AG09319 (cell line): ENCODE data around the gene KRIT1.

Source experiments
- DNase-seq: peaks from one replicate; pipeline ENCODE4 v3.0.0-alpha.2; 2010; ENCODE audit warnings: low read depth; ENCODE audit errors: extremely low read depth
- CTCF ChIP-seq: IDR thresholded peaks from 2 replicates; pipeline ENCODE4 v1.5.1; 2011; ENCODE audit warnings: low read depth, mild to moderate bottlenecking, inconsistent platforms, low read length, moderate library complexity

KRIT1 gene

GRCh38 chr7:92246360-92247101 is 817 bp upstream of the KRIT1 start:
- no peak for DNase-seq
- no peak for TF ChIP-seq CTCF

GRCh38 chr7:92244808-92245486 is 767 bp downstream of the KRIT1 start:
- no peak for DNase-seq
- no peak; the same call in 1 of the 2 replicates for TF ChIP-seq CTCF

GRCh38 chr7:92242972-92243371 is 2.7 kb downstream of the KRIT1 start:
- TF ChIP-seq CTCF = no peak
- no peak for DNase-seq

DNA sequence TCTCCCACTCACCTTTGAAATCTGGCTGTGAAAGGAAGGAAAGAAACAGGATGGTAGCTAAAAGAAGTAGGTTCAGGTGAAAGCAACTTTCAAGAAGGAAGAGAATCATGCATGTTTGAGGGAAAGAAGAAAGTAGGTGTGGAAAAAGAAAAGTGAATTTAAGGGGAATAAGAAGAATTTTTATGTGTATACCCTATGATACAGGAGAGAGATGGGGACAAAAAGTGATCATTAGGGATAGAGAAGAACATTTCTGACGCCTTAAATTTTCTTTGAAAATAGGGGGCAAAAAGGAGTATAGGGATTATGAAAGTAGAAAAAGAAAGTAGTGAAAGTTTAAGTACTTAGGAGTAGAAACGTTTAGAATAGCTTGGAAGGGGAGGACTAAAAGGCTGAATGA is 15.2 kb downstream of the KRIT1 start:
- TF ChIP-seq CTCF = no peak
- DNase-seq = no peak

DNA sequence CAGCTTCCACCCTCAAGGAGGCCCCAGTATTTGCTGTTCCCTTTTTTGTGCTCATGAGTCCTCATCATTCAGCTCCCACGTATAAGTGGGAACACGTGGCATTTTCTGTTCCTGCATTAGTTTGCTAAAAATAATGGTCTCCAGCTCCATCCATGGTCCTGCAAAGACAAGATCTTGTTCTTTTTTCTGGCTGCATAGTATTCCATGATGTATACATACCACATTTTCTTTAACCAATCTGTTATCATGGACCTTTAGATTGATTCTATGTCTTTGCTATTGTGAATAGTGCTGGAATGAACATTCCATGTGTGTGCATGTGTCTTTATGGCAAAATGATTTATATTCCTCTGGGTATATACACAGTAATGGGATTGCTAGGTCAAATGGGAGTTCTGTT is 17.0 kb downstream of the KRIT1 start:
- TF ChIP-seq CTCF = no peak
- no peak for DNase-seq

- no peak for TF ChIP-seq CTCF
Measured at GRCh38 chr7:92228100-92228499, 17.6 kb downstream of the KRIT1 start.

DNA sequence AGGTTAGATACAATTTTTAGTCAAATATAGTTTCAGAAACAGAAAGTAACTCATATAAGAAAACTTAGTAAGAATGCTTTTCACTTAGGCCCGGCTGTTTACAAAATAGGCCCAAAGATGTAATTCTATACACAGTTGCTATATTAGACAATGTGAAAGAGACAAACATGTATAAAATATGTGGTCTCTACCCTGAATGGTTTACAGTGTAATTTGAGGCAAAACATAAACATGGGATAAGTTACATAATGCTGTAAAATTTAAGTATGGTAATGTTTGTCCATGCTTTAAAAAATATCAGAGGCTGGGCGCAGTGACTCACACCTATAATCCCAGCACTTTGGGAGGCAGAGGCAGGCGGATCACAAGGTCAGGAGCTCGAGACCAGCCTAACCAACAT is 18.7 kb downstream of the KRIT1 start:
- TF ChIP-seq CTCF = no peak
- DNase-seq = no peak

More at GRCh38 chr7:92228100-92228499, 17.6 kb downstream of the KRIT1 start:
- DNase-seq = no peak
